ENCODE results near the gene MRAS. TPM values are rescaled to one million over a fixed set of nuclear protein-coding genes. Genes with fewer than 3 reads are reported as not detected.

Gene MRAS
- total and polyA plus RNA-seq, 2 of the 8 experiments (the other 6 are each of a cell fraction or from before 2014, with no cell fraction given) = 10.6 to 16.2 TPM

DNA sequence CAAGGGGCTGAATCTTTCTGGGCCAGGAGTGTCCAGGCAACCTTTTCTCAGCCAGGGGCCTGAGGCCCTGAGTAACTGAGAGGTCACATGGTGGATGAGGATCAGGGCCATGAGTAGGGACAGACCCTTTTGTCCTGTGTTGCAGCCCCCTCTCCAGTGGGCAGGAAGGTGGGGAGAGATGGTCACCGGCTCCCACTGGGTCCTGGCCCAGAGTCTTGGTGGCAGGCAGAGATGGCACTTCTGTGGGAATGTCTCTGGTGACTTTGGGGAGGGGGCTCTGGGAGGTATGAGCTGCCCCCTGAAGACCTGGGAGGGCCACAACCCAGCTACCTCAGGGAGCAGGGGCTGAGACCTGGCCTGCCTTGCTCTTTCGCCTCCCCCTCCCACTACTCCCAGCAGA lies 92.9 kb downstream of the MRAS start:
- Histone ChIP-seq H3K4me2 (ENCODE audit: insufficient read depth in 1 of 2, low read depth in 2 of 2, low read length in 2 of 2) (no peak overlapping the region), H4K5ac (ENCODE audit: insufficient read length, low read depth, low read length) (no peak overlapping the region), H3K56ac (replicated peaks; ENCODE audit: insufficient read length, low read depth, low read length) (no peak overlapping the region), H3K23me2 (ENCODE audit: low read depth, low read length) (no peaks in the 10 kb centered on the region), H3K4me3 (ENCODE audit: extremely low read depth in 1 of 4, insufficient read depth in 2 of 4, low read depth in 3 of 4, low read length in 4 of 4) (no peak overlapping the region), H3K4ac (replicated peaks; ENCODE audit: insufficient read length, low read depth, low read length) (no peak overlapping the region), H3K14ac (ENCODE audit: insufficient read length) (no peak overlapping the region), H3K23ac (ENCODE audit: insufficient read length) (no peak overlapping the region), H2BK15ac (ENCODE audit: low read length) (no peak overlapping the region), H3K79me1 (ENCODE audit: low read depth, low read length) (peaks cover 3% of the 10 kb centered on the region; the same call in 1 of the 2 replicates), H3K9me3 (ENCODE audit: insufficient read depth in 2 of 2, low read depth in 1 of 2, low read length in 1 of 2) (no peaks in the 10 kb centered on the region), H2AK5ac (ENCODE audit: low read depth, low read length) (no peak overlapping the region), H2BK120ac (replicated peaks; ENCODE audit: low read depth, low read length) (no peak overlapping the region), H2AFZ (ENCODE audit: low read length) (no peak overlapping the region), H2BK5ac (ENCODE audit: low read depth, low read length) (no peak overlapping the region), H3K27ac (ENCODE audit: low read depth, low read length) (no peak overlapping the region), H3K18ac (ENCODE audit: extremely low read depth, low read length) (no peak overlapping the region), H3K4me1 (replicated peaks in 1 of 4; ENCODE audit: control insufficient read depth in 3 of 4, insufficient read depth in 4 of 4, low read length in 3 of 4) (peaks cover 0 to 7% (median 1%) of the 10 kb centered on the region in 4 experiments; a peak in 4 of 7 replicates), H3K79me2 (ENCODE audit: control insufficient read depth in 1 of 2, insufficient read depth in 2 of 2, low read length in 2 of 2) (no peaks in the 10 kb centered on the region), H4K20me1 (replicated peaks in 1 of 2; ENCODE audit: control insufficient read depth in 1 of 2, insufficient read depth in 2 of 2, low read length in 2 of 2) (peaks cover 0 to 2% of the 10 kb centered on the region in 2 experiments), H3K9ac (replicated peaks in 1 of 4; ENCODE audit: extremely low read depth in 1 of 4, low read depth in 3 of 4, low read length in 3 of 4) (no peak overlapping the region), H2BK20ac (ENCODE audit: low read length) (no peak overlapping the region), H4K8ac (ENCODE audit: extremely low read depth, insufficient read depth, low read length) (no peak overlapping the region), H4K91ac (replicated peaks; ENCODE audit: insufficient read length, low read length) (no peak overlapping the region), H3K27me3 (replicated peaks in 1 of 4; ENCODE audit: control insufficient read depth in 3 of 4, extremely low read depth in 1 of 4, insufficient read depth in 3 of 4, low read length in 3 of 4) (peaks cover 0 to 8% (median 3%) of the 10 kb centered on the region in 4 experiments; a peak in 4 of 7 replicates), H2BK12ac (ENCODE audit: low read depth, low read length) (no peak overlapping the region), H3K36me3 (ENCODE audit: control insufficient read depth in 2 of 4, insufficient read depth in 4 of 4, low read length in 3 of 4) (no peaks in the 10 kb centered on the region)
- ChIA-PET CTCF (ENCODE audit: partially characterized antibody) (interaction anchor here (1.1 to 5.7 kb wide), 4 partner anchors 9 to 495 kb away, joined by 3 to 31 read pairs (median 6); no protein-coding TSS in a partner anchor), POLR2A (ENCODE audit: partially characterized antibody) (interaction anchor here (1.0 to 1.1 kb wide), 2 partner anchors 8 to 22 kb away, joined by 3 to 4 read pairs; no protein-coding TSS in a partner anchor)
- FAIRE-seq (no peak), DNase-seq (ENCODE audit: low read depth in 1 of 2, low spot score in 2 of 2) (no peak)
- WGBS, 2 experiments (ENCODE audit: extremely low coverage in 1 of 2, insufficient coverage in 1 of 2, insufficient read length in 1 of 2, insufficient replicate concordance in 2 of 2, low coverage in 1 of 2, low lambda C conversion rate in 2 of 2, missing lambda C conversion rate in 1 of 2) = 83% methylated on average over 2 of the region's 2 CpGs; no CpG with 5 or more reads in 1 of the 2 experiments
